ENCODE data around the gene SCRN3.

The SCRN3 gene

GRCh38 chr2:174473796-174474195, 78.3 kb downstream of the SCRN3 start:
- no peak for DNase-seq
- 100% methylated on average over 3 of the region's 3 CpGs for WGBS (ENCODE audit: insufficient coverage)
- H3K4me1 ChIP-seq (ENCODE audit: control extremely low read depth in 1 of 4, control insufficient read depth in 4 of 4, insufficient read depth in 4 of 4, low read length in 3 of 4): no peaks in the 10 kb centered on the region
- CTCF ChIA-PET: interaction anchor here (0.6 to 5.0 kb wide), 4 partner anchors 10 to 73 kb away, joined by 3 to 35 read pairs (median 4); no protein-coding TSS in a partner anchor
- no peak overlapping the region for H3K27ac ChIP-seq (ENCODE audit: insufficient read depth in 1 of 2, low read depth in 1 of 2, low read length in 2 of 2, poor library complexity in 1 of 2, severe bottlenecking in 2 of 2)
- POLR2A ChIA-PET: no interaction called here
- H3K36me3 ChIP-seq (ENCODE audit: control insufficient read depth in 4 of 4, insufficient read depth in 4 of 4, low read length in 3 of 4): no peaks in the 10 kb centered on the region
- H3K4me3 ChIP-seq (ENCODE audit: control insufficient read depth in 1 of 7, extremely low read depth in 1 of 7, insufficient read depth in 4 of 7, low read depth in 2 of 7, low read length in 6 of 7): no peak overlapping the region
- H3K27me3 ChIP-seq (replicated peaks in 2 of 5; ENCODE audit: control insufficient read depth in 4 of 5, insufficient read depth in 5 of 5, low read length in 4 of 5): peaks cover 0 to 2% (median 0%) of the 10 kb centered on the region in 5 experiments
- H3K9me3 ChIP-seq (ENCODE audit: control extremely low read depth in 1 of 5, control insufficient read depth in 4 of 5, insufficient read depth in 2 of 5, low read depth in 1 of 5, low read length in 4 of 5): no peaks in the 10 kb centered on the region

- ChIA-PET POLR2A (interaction anchor here (0.6 kb wide), 1 partner anchor 1466 kb away, joined by 3 read pairs; no protein-coding TSS in a partner anchor), CTCF (interaction anchor here (1.2 to 1.6 kb wide), 2 partner anchors 16 to 43 kb away, joined by 3 to 5 read pairs; no protein-coding TSS in a partner anchor)
- no peak overlapping the region for H3K4me3 ChIP-seq (ENCODE audit: control insufficient read depth in 1 of 7, extremely low read depth in 1 of 7, insufficient read depth in 4 of 7, low read depth in 2 of 7, low read length in 6 of 7)
- H3K27ac ChIP-seq (ENCODE audit: insufficient read depth in 1 of 2, low read depth in 1 of 2, low read length in 2 of 2, poor library complexity in 1 of 2, severe bottlenecking in 2 of 2): no peak overlapping the region
- H3K9me3 ChIP-seq (ENCODE audit: control extremely low read depth in 1 of 5, control insufficient read depth in 4 of 5, insufficient read depth in 2 of 5, low read depth in 1 of 5, low read length in 4 of 5): no peaks in the 10 kb centered on the region
- DNase-seq: no peak
- 100% methylated on average over 1 of the region's 1 CpG for WGBS (ENCODE audit: insufficient coverage)
- no peaks in the 10 kb centered on the region for H3K36me3 ChIP-seq (ENCODE audit: control insufficient read depth in 4 of 4, insufficient read depth in 4 of 4, low read length in 3 of 4)
- H3K27me3 ChIP-seq (replicated peaks in 2 of 5; ENCODE audit: control insufficient read depth in 4 of 5, insufficient read depth in 5 of 5, low read length in 4 of 5): peaks cover 0 to 2% (median 0%) of the 10 kb centered on the region in 5 experiments
- no peaks in the 10 kb centered on the region for H3K4me1 ChIP-seq (ENCODE audit: control extremely low read depth in 1 of 4, control insufficient read depth in 4 of 4, insufficient read depth in 4 of 4, low read length in 3 of 4)
Measured at GRCh38 chr2:174477759-174478158, 82.2 kb downstream of the SCRN3 start.

Measured in common myeloid progenitor, CD34-positive (primary cell).